Psoas muscle (tissue), 8 donors: ENCODE data around the gene TRIM52. TPM values are rescaled to one million over a fixed set of nuclear protein-coding genes. Genes with fewer than 3 reads are reported as not detected.

Source experiments
- ATAC-seq, 4 donors: fragments of 200-7000 bp; cut with Tn5 transposase; one replicate each; pipeline ENCODE4 v1.9.1; 2020; ENCODE audit warnings: moderate library complexity in 3 of 4, mild to moderate bottlenecking in 2 of 4
- DNase-seq, 2 donors: peaks; one replicate each; pipeline ENCODE4 v3.0.0-alpha.2; 2020
- H3K27ac ChIP-seq: fragments of 200-600 bp; one replicate; pipeline ENCODE4 v1.8.0; 2022
- H3K27me3 ChIP-seq, 3 donors: fragments of 200-600 bp in 1 of 3; one replicate each; pipeline versions ENCODE4 v1.6.1 to v1.8.0; 2013 to 2022; ENCODE audit warnings: low read length in 2 of 3, mild to moderate bottlenecking in 2 of 3, moderate library complexity in 1 of 3; ENCODE audit not compliant: insufficient read depth in 3 of 3
- H3K36me3 ChIP-seq, 2 donors: fragments of 200-600 bp in 1 of 2; one replicate each; pipeline versions ENCODE4 v1.6.1 to v1.8.0; 2013 to 2022; ENCODE audit warnings: low read depth in 1 of 2, mild to moderate bottlenecking in 1 of 2, moderate library complexity in 1 of 2; ENCODE audit not compliant: insufficient read depth in 1 of 2
- H3K4me1 ChIP-seq: fragments of 200-600 bp; one replicate; pipeline ENCODE4 v1.8.0; 2022
- H3K4me3 ChIP-seq: fragments of 200-600 bp; one replicate; pipeline ENCODE4 v1.8.0; 2022; ENCODE audit warnings: mild to moderate bottlenecking
- H3K9me3 ChIP-seq: fragments of 200-600 bp; one replicate; pipeline ENCODE4 v1.8.0; 2022
- WGBS, 3 donors: extraction: QIAGEN DNeasy Blood & Tissue Kit; methylation state at CpG; one replicate each; pipeline versions ENCODE4 v1.1.6 to v1.1.7; 2013; 5-methylcytosine and 5-hydroxymethylcytosine counted together
- intact Hi-C, 2 donors: fragments of 100-400 bp; cut with DNase I; formaldehyde crosslinking; loops; one replicate each; pipeline versions ENCODE4 v1.11.0 to v1.14.2; 2022
- polyA plus RNA-seq, 3 donors: library from polyadenylated mRNA; stranded (reverse); fragments of 200-250 nt; gene quantifications; one replicate each; pipeline ENCODE4 v1.2.3, GENCODE V29; 2013
- total RNA-seq, 4 donors: library from RNA; stranded (reverse); fragmentation: NEBNext Ultra II Directional in 2 of 4; extraction: Animal tissue kit (Norgen Biotek cat#: 25700) in 2 of 4; gene quantifications; one replicate each; pipeline versions ENCODE4 v1.2.1 to v1.2.4, GENCODE V29; 2021 to 2023
- TF ChIP-seq, protein P1 (sequence below): fragments of 200-600 bp; IDR thresholded peaks from one replicate; pipeline ENCODE4 v1.8.0; 2022; ENCODE audit warnings: antibody characterized with exemption
- donor health status: healthy with polysubstance abuse.
- donor health status: DM: no; HTN: no; CAD: no; lungs with moderate emphysema.
- donor health status: Bipolar disorder and iron deficiency.
- donor health status: healthy.
- donor health status: DM: yes; HTN: yes; CAD: no.
- donor health status: DM: no; HTN: no; CAD: no.
- donor health status: DM: no; HTN: no; CAD: no.
- donor health status: DM: yes; HTN: yes; CAD: no.

TRIM52 gene
- total and polyA plus RNA-seq, 7 donors: 1.5 to 17.6 (median 4.9) TPM

DNA sequence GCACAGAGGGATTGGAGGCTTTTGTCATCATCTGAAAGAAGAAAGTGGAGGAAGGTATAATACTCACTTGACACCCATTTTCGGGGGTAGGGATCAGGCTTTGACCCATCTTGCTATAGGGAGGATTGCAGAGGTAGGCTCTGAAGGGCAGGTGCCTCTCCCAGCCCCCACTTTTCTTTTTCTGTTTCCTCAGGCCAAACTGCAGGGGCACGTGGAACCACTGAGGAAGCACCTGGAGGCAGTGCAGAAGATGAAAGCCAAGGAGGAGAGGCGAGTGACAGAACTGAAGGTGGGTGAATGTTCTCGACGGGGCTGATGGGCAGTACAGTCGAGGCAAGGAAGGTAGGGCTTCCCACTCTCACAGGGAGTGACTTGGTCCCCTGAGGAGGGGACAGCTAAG is 30.4 kb downstream of the TRIM52 start:
- intact Hi-C loops: no loop called here
- no peak for DNase-seq
- Histone ChIP-seq H3K4me1 (no peaks in the 10 kb centered on the region), H3K27me3 (no peaks in the 10 kb centered on the region), H3K4me3 (no peak overlapping the region), H3K27ac (no peak overlapping the region), H3K9me3 (no peaks in the 10 kb centered on the region), H3K36me3 (peaks cover 3 to 80% of the 10 kb centered on the region in 2 donors)
- ATAC-seq: no peak
- WGBS, 3 donors: 83 to 88% (median 86%) methylated on average over 6 of the region's 6 CpGs
- TF ChIP-seq, protein P1, sequence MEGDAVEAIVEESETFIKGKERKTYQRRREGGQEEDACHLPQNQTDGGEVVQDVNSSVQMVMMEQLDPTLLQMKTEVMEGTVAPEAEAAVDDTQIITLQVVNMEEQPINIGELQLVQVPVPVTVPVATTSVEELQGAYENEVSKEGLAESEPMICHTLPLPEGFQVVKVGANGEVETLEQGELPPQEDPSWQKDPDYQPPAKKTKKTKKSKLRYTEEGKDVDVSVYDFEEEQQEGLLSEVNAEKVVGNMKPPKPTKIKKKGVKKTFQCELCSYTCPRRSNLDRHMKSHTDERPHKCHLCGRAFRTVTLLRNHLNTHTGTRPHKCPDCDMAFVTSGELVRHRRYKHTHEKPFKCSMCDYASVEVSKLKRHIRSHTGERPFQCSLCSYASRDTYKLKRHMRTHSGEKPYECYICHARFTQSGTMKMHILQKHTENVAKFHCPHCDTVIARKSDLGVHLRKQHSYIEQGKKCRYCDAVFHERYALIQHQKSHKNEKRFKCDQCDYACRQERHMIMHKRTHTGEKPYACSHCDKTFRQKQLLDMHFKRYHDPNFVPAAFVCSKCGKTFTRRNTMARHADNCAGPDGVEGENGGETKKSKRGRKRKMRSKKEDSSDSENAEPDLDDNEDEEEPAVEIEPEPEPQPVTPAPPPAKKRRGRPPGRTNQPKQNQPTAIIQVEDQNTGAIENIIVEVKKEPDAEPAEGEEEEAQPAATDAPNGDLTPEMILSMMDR: no peak

DNA sequence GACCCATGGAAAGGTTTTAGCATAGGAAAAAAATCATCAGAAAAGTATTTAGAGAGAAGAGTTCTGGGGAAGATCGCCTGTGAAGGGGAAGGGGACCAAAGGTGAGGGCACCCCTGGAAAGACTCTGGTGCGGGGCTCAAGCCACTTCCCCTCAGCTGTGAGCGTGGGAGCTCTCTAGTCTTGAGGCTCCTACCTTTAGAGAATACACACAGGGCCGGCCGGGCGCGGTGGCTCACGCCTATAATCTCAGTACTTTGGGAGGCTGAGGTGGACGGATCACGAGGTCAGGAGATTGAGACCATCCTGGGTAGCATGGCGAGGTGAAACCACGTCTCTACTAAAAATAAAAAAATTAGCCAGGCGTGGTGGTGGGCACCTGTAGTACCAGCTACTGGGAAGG is 30.9 kb downstream of the TRIM52 start:
- intact Hi-C loops: no loop called here
- Histone ChIP-seq H3K27ac (no peak overlapping the region), H3K4me3 (no peak overlapping the region), H3K9me3 (no peaks in the 10 kb centered on the region), H3K36me3 (peaks cover 0 to 74% of the 10 kb centered on the region in 2 donors), H3K4me1 (peaks cover 4% of the 10 kb centered on the region), H3K27me3 (no peaks in the 10 kb centered on the region)
- 84 to 95% (median 94%) methylated on average over 13 of the region's 13 CpGs for WGBS, 3 donors
- no peak for ATAC-seq
- no peak for DNase-seq
- TF ChIP-seq, protein P1: no peak

DNA sequence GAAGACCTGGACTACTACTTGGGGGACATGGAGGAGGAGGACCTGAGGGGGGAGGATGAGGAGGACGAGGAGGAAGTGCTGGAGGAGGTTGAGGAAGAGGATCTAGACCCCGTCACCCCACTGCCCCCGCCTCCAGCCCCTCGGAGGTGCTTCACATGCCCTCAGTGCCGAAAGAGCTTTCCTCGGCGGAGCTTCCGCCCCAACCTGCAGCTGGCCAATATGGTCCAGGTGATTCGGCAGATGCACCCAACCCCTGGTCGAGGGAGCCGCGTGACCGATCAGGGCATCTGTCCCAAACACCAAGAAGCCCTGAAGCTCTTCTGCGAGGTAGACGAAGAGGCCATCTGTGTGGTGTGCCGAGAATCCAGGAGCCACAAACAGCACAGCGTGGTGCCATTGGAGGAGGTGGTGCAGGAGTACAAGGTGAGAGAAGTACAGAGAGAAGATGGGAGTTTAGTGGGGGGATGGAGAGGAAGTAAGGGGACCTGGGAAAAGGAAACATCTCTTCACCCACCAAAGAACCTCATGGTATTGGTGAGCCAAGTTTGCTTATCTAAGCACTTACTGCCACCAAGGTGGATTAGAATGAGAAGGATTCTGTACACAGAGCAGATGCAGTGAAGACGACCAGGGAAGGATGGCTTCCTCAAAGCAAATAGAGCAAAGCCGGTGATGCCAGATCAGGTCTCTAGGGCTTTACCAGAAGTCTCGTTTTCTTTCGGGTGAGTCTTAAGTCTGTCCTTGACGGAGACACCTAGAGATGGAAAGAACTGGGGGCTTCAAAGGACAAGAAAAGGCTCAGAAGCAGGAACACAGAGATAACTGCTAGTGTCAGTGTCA is 36.3 kb downstream of the TRIM52 start:
- DNase-seq: peak in 1 of 2 donors; percentile 67
- TF ChIP-seq, protein P1: no peak
- Histone ChIP-seq H3K36me3 (peaks cover 0 to 24% of the 10 kb centered on the region in 2 donors), H3K27ac (peak overlapping the region; percentile 100), H3K9me3 (no peaks in the 10 kb centered on the region), H3K4me3 (peak overlapping the region; percentile 97), H3K27me3 (no peaks in the 10 kb centered on the region), H3K4me1 (peaks cover 14% of the 10 kb centered on the region)
- ATAC-seq: no peak
- intact Hi-C loops: no loop called here
- 66 to 71% (median 69%) methylated on average over 22 of the region's 22 CpGs for WGBS, 3 donors

DNA sequence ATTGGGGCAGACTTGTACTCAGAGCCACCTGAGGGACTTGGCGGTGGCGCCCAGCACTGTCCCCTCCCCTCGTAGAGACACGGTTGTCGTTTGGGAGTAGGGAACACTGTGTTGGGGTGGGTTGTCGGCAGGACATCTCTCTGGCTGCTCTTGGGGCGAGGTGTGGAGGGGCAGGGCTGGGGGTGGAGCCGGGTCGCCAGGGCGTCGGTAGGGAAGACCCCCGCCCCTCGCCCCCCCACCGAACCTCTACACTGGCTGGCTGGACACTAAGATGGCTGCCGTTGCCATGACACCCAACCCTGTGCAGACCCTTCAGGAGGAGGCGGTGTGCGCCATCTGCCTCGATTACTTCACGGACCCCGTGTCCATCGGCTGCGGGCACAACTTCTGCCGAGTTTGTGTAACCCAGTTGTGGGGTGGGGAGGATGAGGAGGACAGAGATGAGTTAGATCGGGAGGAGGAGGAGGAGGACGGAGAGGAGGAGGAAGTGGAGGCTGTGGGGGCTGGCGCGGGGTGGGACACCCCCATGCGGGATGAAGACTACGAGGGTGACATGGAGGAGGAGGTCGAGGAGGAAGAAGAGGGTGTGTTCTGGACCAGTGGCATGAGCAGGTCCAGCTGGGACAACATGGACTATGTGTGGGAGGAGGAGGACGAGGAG is 37.1 kb downstream of the TRIM52 start:
- Histone ChIP-seq H3K4me3 (peak overlapping the region; percentile 97), H3K4me1 (peaks cover 14% of the 10 kb centered on the region), H3K36me3 (peaks cover 0 to 17% of the 10 kb centered on the region in 2 donors), H3K9me3 (no peaks in the 10 kb centered on the region), H3K27ac (peak overlapping the region; percentile 100), H3K27me3 (no peaks in the 10 kb centered on the region)
- ATAC-seq (peak in 2 of 4 donors; percentile 2), DNase-seq (peak; percentile 67 to 83)
- intact Hi-C loops: loop anchor here (1.0 to 2.0 kb wide), 3 partner anchors 17 to 37 kb away; partner anchors contain the start of genes RACK1 (in 1 of the 2) and TRIM52 (in 1 of the 2)
- TF ChIP-seq, protein P1: no peak
- 1 to 2% (median 2%) methylated on average over 29 to 31 of the region's 31 CpGs for WGBS, 3 donors
